Kidney epithelial cell (primary cell): ENCODE data around the gene TUSC2. TPM values are rescaled to one million over a fixed set of nuclear protein-coding genes. Genes with fewer than 3 reads are reported as not detected.

Experiments used
- DNase-seq: peaks from one replicate; pipeline ENCODE4 v3.0.0-alpha.2; 2010; ENCODE audit warnings: low read depth
- H3K27me3 ChIP-seq: 2 replicates; pipeline ENCODE4 v1.6.0; 2011; ENCODE audit warnings: low read length; ENCODE audit not compliant: control insufficient read depth, insufficient read depth
- H3K36me3 ChIP-seq: 2 replicates; pipeline ENCODE4 v1.5.1; 2011; ENCODE audit warnings: low read length; ENCODE audit not compliant: control insufficient read depth, insufficient read depth
- H3K4me3 ChIP-seq: 2 replicates; pipeline ENCODE4 v1.5.1; 2011; ENCODE audit warnings: low read depth, mild to moderate bottlenecking, control low read depth, low read length
- CTCF ChIP-seq: IDR thresholded peaks from 2 replicates; pipeline ENCODE4 v1.5.1; 2011; ENCODE audit warnings: mild to moderate bottlenecking, moderate library complexity, low read length, control low read depth, inconsistent platforms; ENCODE audit not compliant: insufficient read depth, poor library complexity, severe bottlenecking
- total RNA-seq: library from RNA; depleted of rRNA; stranded (reverse); fragments of >200 nt; gene quantifications from 2 replicates; pipeline ENCODE4 v1.2.3, GENCODE V29; 2015

TUSC2 gene
- total RNA-seq, 1 donor from 2014 or later, result 58.3 TPM

- H3K27me3 ChIP-seq, result peaks cover 10% of the 10 kb centered on the region
- H3K36me3 ChIP-seq, result no peaks in the 10 kb centered on the region
- TF ChIP-seq CTCF, result no peak
- no peak for DNase-seq
- peak overlapping the region; percentile 43 for H3K4me3 ChIP-seq
These were observed 36.6 kb upstream of the TUSC2 start for GRCh38 chr3:50364573-50365079.

GRCh38 chr3:50359760-50360110 lies 31.7 kb upstream of the TUSC2 start:
- Histone ChIP-seq H3K27me3 (no peaks in the 10 kb centered on the region), H3K4me3 (peak overlapping the region; percentile 28), H3K36me3 (peaks cover 2% of the 10 kb centered on the region)
- no peak for TF ChIP-seq CTCF
- no peak for DNase-seq

GRCh38 chr3:50358911-50359759 lies 31.1 kb upstream of the TUSC2 start, which contains the start of gene TMEM115:
Gene TMEM115, minus strand, starts transcription at chr3:50359521. Its CDS starts 458 bp downstream, at chr3:50359063.
- no peak for TF ChIP-seq CTCF
- Histone ChIP-seq H3K27me3 (no peaks in the 10 kb centered on the region), H3K4me3 (peak within 1 kb of the TSS; percentile 83), H3K36me3 (peaks cover 2% of the 10 kb centered on the region)
- peak; percentile 98 for DNase-seq

GRCh38 chr3:50358355-50358910 lies 30.4 kb upstream of the TUSC2 start:
- peaks cover 2% of the 10 kb centered on the region for H3K36me3 ChIP-seq

GRCh38 chr3:50357481-50357880 lies 29.5 kb upstream of the TUSC2 start:
- Histone ChIP-seq H3K27me3 (no peaks in the 10 kb centered on the region), H3K4me3 (peak overlapping the region; percentile 83), H3K36me3 (peaks cover 2% of the 10 kb centered on the region)
- DNase-seq, result no peak
- TF ChIP-seq CTCF, result no peak

More at GRCh38 chr3:50358355-50358910, 30.4 kb upstream of the TUSC2 start:
- Histone ChIP-seq H3K27me3 (no peaks in the 10 kb centered on the region), H3K4me3 (peak overlapping the region; percentile 83)
- no peak for TF ChIP-seq CTCF
- no peak for DNase-seq
